Measurements from ENCODE around the gene TRIM65. TPM values are rescaled to one million over a fixed set of nuclear protein-coding genes. Genes with fewer than 3 reads are reported as not detected.

Gene TRIM65
- total RNA-seq, 1 experiment from 2014 or later, result 49.4 TPM

DNA sequence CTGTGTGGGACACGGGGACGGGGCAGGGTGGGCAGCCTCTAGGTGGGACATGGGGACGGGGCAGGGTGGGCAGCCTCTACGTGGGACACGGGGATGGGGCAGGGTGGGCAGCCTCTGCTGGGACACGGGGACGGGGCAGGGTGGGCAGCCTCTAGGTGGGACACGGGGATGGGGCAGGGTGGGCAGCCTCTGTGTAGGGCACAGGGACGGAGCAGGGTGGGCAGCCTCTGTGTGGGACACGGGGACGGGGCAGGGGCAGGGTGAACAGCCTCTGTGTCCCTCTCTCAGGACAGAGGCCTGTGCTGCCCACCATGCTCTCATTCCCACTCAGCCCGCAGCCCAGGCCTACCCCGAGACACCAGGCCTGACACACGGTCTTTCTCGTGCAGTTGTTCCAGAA is 24.8 kb upstream of the TRIM65 start:
- Histone ChIP-seq H3K9me3 (no peaks in the 10 kb centered on the region), H3K4me3 (no peak overlapping the region), H3K27me3 (no peaks in the 10 kb centered on the region), H3K36me3 (peaks cover 8% of the 10 kb centered on the region; the same call in 1 of the 2 replicates)
- no peak for DNase-seq

- peaks cover 5% of the 10 kb centered on the region; the same call in 1 of the 2 replicates for H3K36me3 ChIP-seq
Measured at GRCh38 chr17:75920045-75920560, 23.4 kb upstream of the TRIM65 start.

DNA sequence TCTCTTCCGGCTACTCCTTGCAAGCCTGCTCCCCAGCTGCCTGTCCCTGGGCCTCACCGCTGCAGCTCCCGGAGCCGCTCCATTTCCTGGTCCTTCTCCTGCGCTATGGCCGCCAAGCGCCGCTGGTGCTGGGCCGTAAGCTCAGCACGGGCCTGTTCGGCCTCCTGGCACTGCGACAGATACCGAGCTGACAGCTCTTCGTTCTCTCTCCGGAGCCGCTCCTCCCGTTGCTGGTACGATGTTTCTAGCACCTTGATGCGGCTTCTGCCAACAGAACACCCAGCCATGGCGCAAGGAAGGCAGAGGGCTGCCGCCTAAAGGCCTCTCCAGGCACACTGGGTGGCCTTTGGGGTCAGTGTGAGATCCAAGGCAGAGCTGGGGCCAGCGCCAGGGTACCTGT is 22.9 kb upstream of the TRIM65 start:
- Histone ChIP-seq H3K27me3 (no peaks in the 10 kb centered on the region), H3K4me3 (no peak overlapping the region), H3K9me3 (no peaks in the 10 kb centered on the region), H3K36me3 (peaks cover 5% of the 10 kb centered on the region; the same call in 1 of the 2 replicates)
- no peak for DNase-seq

More at GRCh38 chr17:75920045-75920560, 23.4 kb upstream of the TRIM65 start:
- Histone ChIP-seq H3K9me3 (no peaks in the 10 kb centered on the region), H3K27me3 (no peaks in the 10 kb centered on the region), H3K4me3 (no peak overlapping the region)
- no peak for DNase-seq

- no peak for DNase-seq
- Histone ChIP-seq H3K27me3 (no peaks in the 10 kb centered on the region), H3K9me3 (no peaks in the 10 kb centered on the region), H3K4me3 (no peak overlapping the region), H3K36me3 (peaks cover 10% of the 10 kb centered on the region; the same call in 1 of the 2 replicates)
Measured at GRCh38 chr17:75917917-75918445, 21.2 kb upstream of the TRIM65 start.

DNA sequence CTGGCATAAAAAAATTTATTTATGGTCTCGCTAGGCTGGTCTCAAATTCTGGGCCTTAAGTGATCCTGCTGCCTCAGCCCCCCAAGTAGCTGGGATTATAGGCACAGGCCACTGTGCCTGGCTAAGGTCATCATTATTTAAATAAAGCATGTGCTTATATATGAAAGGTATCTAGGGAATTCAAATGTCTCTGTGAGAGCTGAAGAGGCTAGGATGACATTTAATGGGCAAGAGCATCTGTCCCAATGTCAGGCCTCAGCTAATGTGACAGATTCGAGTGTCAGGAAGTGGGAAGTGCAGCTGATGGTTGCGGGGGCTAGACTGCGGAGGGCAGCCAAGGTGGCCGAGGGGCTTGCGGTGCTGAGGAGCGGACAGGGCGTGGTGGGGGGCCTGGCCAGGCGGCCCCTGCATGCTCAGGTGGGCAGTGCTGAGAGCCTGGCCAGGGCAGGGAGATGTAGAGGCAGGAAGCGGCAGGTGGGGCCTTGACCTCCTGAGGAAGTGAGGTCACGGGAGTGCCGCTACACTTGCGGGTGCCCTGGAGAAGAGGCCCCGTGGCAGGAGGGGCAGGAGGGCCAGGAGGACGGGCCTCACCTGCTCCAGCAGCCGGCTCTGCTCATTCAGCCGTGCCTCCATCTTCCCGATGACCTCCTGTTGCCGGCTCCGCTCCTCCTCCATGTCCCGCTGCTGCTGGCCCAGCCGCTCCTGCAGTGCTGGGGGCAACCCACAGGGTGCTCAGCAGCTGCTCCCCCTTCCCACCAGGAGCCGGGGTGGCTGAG is 20.6 kb upstream of the TRIM65 start:
- peaks cover 10% of the 10 kb centered on the region; the same call in 1 of the 2 replicates for H3K36me3 ChIP-seq
- no peaks in the 10 kb centered on the region for H3K27me3 ChIP-seq
- no peak for DNase-seq
- H3K9me3 ChIP-seq, result no peaks in the 10 kb centered on the region
- H3K4me3 ChIP-seq, result no peak overlapping the region

- peaks cover 10% of the 10 kb centered on the region; the same call in 1 of the 2 replicates for H3K36me3 ChIP-seq
- DNase-seq, result no peak
- H3K4me3 ChIP-seq, result no peak overlapping the region
- no peaks in the 10 kb centered on the region for H3K9me3 ChIP-seq
- H3K27me3 ChIP-seq, result no peaks in the 10 kb centered on the region
Measured at GRCh38 chr17:75915268-75915667, 18.5 kb upstream of the TRIM65 start.

DNA sequence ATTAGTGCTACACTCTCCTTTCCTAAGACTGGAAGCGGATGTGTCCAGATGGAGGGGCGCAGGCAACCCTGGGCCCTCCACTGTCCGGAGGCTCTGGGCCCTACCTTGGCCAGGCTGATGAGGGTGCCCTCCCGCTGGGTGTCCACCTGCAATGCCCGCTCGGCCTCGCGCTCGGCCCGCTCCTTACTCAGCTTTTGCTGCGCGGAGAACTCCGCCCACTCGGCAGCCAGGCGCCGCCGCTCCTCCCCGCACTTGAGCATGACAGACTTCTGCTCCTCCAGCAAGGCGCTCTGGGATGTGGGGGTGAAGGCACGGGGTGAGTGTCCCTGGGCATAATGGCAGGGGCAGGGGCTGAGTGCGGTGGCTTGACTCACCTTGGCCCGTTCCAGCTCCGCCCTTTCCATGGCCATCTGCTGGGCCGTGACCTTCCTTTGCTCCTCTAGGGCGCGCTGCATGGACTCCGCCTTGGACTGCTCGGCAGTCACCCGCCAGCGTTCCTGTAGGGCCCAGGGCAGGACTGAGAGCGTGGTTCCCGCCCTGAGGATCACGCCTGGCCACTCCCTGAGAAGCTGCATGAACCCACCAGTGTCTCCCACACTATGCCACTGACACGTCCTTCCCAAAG is 18.0 kb upstream of the TRIM65 start:
- Histone ChIP-seq H3K4me3 (no peak overlapping the region), H3K36me3 (peaks cover 10% of the 10 kb centered on the region; the same call in 1 of the 2 replicates), H3K27me3 (no peaks in the 10 kb centered on the region), H3K9me3 (no peaks in the 10 kb centered on the region)
- no peak for DNase-seq

GRCh38 chr17:75913537-75914210 is 16.9 kb upstream of the TRIM65 start:
- Histone ChIP-seq H3K27me3 (no peaks in the 10 kb centered on the region), H3K36me3 (peaks cover 10% of the 10 kb centered on the region; the same call in 1 of the 2 replicates), H3K9me3 (no peaks in the 10 kb centered on the region), H3K4me3 (no peak overlapping the region)
- DNase-seq, result no peak

DNA sequence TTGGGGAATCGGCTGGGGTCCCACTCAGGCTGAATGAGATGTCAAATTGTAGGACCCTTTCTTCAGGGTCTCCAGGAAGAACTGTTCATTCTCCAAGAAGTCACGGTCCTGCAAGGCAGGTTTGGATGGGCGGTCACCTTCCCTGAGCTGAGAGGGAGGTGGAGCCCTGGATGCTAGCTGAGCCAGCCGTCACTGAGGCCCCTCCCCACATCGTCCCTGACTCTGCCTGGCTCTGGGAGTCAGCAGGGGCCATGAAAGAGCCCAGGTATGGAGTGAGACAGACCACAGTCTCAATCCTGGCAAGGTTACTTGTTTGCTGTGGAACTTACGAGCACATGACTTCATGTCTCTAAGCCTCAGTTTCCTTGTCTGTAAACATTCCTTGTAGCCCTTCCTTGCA is 13.9 kb upstream of the TRIM65 start:
- DNase-seq, result no peak
- H3K27me3 ChIP-seq, result no peaks in the 10 kb centered on the region
- H3K36me3 ChIP-seq, result peaks cover 5% of the 10 kb centered on the region; the same call in 1 of the 2 replicates
- H3K4me3 ChIP-seq, result no peak overlapping the region
- H3K9me3 ChIP-seq, result no peaks in the 10 kb centered on the region

DNA sequence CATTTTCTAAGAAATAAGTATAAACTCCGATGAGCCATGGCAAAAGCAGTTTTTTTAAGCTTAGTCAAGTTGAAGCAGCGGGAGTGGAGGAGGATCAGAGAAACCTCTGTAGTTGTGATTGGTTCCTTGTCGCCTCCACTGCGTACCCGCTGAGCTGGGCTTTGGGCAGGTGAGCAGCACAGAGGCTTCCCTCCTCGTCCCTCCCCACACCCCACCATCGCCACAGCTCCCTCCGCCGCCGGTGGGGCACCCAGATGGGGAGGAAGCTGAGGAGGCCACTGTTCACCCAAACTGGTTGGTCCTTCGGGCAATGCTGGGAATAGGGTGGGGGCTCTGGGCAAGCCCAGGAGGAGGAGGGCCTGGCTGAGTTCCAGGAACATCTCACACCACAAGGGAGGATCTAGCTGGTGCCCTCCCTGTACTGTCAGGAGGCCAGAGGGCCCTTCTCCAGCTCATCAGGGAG is 13.1 kb upstream of the TRIM65 start:
- peaks cover 5% of the 10 kb centered on the region; the same call in 1 of the 2 replicates for H3K36me3 ChIP-seq
- no peaks in the 10 kb centered on the region for H3K9me3 ChIP-seq
- H3K27me3 ChIP-seq, result no peaks in the 10 kb centered on the region
- peak; percentile 33 for DNase-seq
- no peak overlapping the region for H3K4me3 ChIP-seq

DNA sequence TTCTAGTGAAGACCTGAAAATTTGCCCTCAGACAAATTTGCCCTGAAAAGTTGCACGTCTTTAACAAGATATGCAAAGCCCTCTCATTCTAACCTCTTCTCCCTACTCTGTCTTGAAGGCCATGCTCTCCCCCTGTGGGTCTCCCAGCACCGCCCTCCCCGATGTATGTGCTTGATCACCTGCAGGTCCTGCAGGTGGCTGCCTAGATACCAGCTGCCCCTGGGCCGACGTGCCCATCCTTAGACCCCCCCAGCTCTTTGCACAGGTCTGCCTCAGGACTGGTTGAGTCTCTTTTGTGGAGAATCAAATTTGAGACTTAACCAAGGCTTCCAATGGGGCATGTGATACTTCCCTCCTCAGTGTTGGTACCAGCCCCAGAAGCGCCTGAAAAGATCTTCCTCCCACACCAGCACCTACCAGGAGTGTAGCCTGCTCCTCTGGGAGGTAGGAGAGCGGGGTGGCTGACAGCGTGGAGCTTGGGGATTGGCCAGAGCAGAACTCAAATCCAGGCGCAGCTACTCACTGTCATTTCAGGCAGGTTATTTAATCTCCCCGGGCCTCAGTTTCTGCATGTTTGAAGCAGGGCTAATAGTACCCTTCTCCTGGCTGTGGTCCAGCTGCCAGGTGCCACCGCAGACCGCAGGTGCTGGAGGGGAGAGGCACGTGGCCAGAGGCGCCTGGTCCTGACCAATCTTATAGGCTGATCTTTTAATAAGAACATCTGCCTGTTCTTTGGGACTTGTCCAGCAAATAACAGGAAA is 12.5 kb upstream of the TRIM65 start:
- no peaks in the 10 kb centered on the region for H3K27me3 ChIP-seq
- H3K4me3 ChIP-seq, result no peak overlapping the region
- peaks cover under 1% of the 10 kb centered on the region; the same call in 1 of the 2 replicates for H3K36me3 ChIP-seq
- H3K9me3 ChIP-seq, result no peaks in the 10 kb centered on the region
- no peak for DNase-seq

DNA sequence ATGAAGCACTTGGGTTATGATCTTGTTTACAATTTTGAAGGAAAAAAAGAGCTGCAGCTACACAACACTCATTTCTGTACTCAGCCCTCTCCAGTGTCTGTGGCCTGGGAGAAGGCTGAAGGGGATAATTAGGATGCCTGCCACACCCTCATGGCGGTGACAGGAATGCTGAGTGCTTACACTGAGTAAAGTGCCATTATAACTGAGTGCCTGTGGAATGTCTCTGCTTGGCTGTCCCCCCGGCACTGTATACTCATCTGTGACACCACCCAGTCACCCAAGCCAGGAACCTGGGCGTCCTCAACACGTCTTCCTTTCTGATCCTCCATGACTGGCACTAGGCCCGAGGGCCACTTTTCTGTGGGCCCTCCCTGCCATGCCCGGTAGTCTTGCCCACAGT is 11.4 kb upstream of the TRIM65 start:
- peaks cover 3% of the 10 kb centered on the region for H3K36me3 ChIP-seq
- no peak overlapping the region for H3K4me3 ChIP-seq
- no peak for DNase-seq
- H3K9me3 ChIP-seq, result no peaks in the 10 kb centered on the region
- H3K27me3 ChIP-seq, result no peaks in the 10 kb centered on the region

GRCh38 chr17:75906143-75906884 is 9.6 kb upstream of the TRIM65 start:
- DNase-seq, result no peak
- H3K4me3 ChIP-seq, result no peak overlapping the region
- no peaks in the 10 kb centered on the region for H3K27me3 ChIP-seq

GRCh38 chr17:75904749-75905521 is 8.2 kb upstream of the TRIM65 start, which contains the start of gene MRPL38:
Gene MRPL38, minus strand, starts transcription at chr17:75904884. Its CDS starts 9 bp downstream, at chr17:75904875.
- H3K36me3 ChIP-seq, result peaks cover 35% of the 10 kb centered on the region
- no peaks in the 10 kb centered on the region for H3K9me3 ChIP-seq
- H3K27me3 ChIP-seq, result no peaks in the 10 kb centered on the region
- peak; percentile 97 for DNase-seq
- peak within 1 kb of the TSS; percentile 91 for H3K4me3 ChIP-seq

More at GRCh38 chr17:75906143-75906884, 9.6 kb upstream of the TRIM65 start:
- Histone ChIP-seq H3K9me3 (no peaks in the 10 kb centered on the region), H3K36me3 (peaks cover 21% of the 10 kb centered on the region)

- peaks cover 58% of the 10 kb centered on the region for H3K36me3 ChIP-seq
- no peak overlapping the region for H3K4me3 ChIP-seq
- H3K9me3 ChIP-seq, result no peaks in the 10 kb centered on the region
- H3K27me3 ChIP-seq, result no peaks in the 10 kb centered on the region
- DNase-seq, result no peak
Measured at GRCh38 chr17:75902406-75902805, 5.7 kb upstream of the TRIM65 start.

Data from MG63 (cell line).